ENCODE measurements around the gene LRRC8B. TPM values are rescaled to one million over a fixed set of nuclear protein-coding genes. Genes with fewer than 3 reads are reported as not detected.

The LRRC8B gene
- total and polyA plus RNA-seq, 9 donors: 1.2 to 9.3 (median 6.8) TPM

DNA sequence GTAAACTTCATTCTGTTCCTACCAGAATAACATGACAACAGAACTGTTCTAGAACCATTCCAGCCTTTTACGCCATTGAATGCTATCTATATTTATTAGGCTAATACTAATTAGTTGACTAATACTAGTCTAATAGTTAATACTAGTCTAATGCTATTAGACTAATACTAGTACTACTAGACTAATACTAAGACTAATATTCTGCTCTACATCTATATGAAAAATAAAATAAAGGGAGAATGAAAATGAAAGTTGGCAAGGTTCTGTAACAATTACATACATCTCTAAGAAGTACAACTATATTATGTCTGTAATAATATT lies 40.9 kb upstream of the LRRC8B start:
- Histone ChIP-seq H3K36me3 (no peaks in the 10 kb centered on the region), H3K27ac (no peak overlapping the region), H3K9me3 (no peaks in the 10 kb centered on the region), H3K27me3 (no peaks in the 10 kb centered on the region), H3K4me3 (no peak overlapping the region), H3K4me1 (ENCODE audit: insufficient read depth) (no peaks in the 10 kb centered on the region)
- 96 to 98% (median 98%) methylated on average over 1 of the region's 1 CpG for WGBS, 3 donors
- intact Hi-C loops (cut with DNase I): loop anchor here in 3 of 4 donors (2.0 to 10.0 kb wide), 4 partner anchors 111 to 281 kb away; partner anchors contain the start of gene LRRC8C (in 1 of the 3)
- TF ChIP-seq, protein P1, sequence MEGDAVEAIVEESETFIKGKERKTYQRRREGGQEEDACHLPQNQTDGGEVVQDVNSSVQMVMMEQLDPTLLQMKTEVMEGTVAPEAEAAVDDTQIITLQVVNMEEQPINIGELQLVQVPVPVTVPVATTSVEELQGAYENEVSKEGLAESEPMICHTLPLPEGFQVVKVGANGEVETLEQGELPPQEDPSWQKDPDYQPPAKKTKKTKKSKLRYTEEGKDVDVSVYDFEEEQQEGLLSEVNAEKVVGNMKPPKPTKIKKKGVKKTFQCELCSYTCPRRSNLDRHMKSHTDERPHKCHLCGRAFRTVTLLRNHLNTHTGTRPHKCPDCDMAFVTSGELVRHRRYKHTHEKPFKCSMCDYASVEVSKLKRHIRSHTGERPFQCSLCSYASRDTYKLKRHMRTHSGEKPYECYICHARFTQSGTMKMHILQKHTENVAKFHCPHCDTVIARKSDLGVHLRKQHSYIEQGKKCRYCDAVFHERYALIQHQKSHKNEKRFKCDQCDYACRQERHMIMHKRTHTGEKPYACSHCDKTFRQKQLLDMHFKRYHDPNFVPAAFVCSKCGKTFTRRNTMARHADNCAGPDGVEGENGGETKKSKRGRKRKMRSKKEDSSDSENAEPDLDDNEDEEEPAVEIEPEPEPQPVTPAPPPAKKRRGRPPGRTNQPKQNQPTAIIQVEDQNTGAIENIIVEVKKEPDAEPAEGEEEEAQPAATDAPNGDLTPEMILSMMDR (IDR thresholded peaks at IDR 0.05): no peak
- TF ChIP-seq EP300 (IDR thresholded peaks at IDR 0.05): no peak
- no peak for TF ChIP-seq POLR2A (IDR thresholded peaks at IDR 0.05)
- no peak for DNase-seq

DNA sequence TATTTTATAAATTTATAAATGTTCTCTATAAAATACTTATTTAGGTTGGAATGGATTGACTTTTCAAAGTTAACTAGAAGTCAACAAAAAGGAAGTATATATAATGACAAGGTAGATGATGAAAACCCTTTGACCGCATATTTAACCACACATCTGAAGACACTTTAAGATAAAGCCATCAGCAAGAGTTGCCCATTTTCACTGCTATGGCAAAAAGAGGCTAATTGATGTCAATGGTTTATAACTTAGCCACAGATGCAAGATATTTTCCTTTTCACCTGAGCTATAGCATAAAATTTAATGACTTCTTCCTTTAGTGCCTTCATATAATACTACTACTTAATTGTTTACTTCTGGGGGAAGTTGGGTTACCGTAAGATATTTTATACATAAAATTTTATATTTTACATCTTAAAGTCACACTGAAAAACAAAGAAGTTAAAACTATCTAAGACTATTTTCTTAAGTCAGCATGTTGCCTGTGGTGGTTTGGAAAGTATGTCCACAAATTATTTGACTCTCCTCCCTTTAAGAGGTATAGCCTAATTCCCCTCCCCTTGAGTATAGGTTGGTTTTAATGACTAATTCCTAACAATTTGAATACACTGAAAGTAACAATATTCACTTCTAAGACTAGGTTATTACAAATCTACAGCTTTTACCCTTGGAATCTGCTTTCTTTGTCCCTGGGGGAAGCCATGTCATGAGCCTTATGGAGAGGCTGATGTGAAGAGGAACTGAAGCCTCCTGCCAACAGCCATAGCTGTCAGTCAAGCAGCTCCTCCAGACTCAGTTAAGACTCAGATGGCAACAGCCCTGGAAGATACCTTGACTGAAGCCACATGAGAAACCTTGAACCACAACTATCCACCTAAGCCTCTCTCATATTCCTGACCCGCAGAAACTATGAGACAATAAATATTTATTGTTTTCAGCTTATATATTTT lies 40.3 kb upstream of the LRRC8B start:
- intact Hi-C loops (cut with DNase I): loop anchor here in 3 of 4 donors (10.0 kb wide), 3 partner anchors 110 to 280 kb away; partner anchors contain the start of gene LRRC8C (in 1 of the 3)
- H3K4me3 ChIP-seq: no peak overlapping the region
- TF ChIP-seq, protein P1 (IDR thresholded peaks at IDR 0.05): no peak
- no peak for TF ChIP-seq POLR2A (IDR thresholded peaks at IDR 0.05)
- no peak for TF ChIP-seq EP300 (IDR thresholded peaks at IDR 0.05)
- no peak for DNase-seq
- H3K27me3 ChIP-seq: no peaks in the 10 kb centered on the region
- 55 to 60% (median 60%) methylated on average over 3 of the region's 3 CpGs for WGBS, 3 donors
- H3K9me3 ChIP-seq: no peaks in the 10 kb centered on the region
- H3K4me1 ChIP-seq (ENCODE audit: insufficient read depth): no peaks in the 10 kb centered on the region
- H3K36me3 ChIP-seq: no peaks in the 10 kb centered on the region
- H3K27ac ChIP-seq: no peak overlapping the region

DNA sequence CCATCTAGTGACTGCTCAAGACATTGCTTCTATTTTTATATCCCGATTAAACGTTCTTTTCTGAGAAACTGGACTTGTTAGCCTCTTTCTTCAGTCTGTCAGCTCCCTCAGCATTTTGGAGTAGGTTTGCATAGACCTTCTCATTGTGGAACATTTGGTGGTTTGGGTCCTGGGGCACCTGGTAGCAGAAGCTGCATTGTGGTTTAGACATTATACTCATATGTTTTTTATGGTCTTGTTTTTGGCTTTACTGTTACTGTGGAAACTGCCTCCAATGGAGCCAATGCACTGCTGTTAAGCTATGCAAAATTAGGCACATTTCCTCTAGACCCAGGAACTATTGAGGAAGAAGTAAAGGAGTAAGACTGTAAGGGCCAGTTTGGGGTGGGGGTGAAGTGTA lies 36.7 kb upstream of the LRRC8B start:
- H3K9me3 ChIP-seq: no peaks in the 10 kb centered on the region
- WGBS, 3 donors: 24 to 46% (median 29%) methylated on average over 2 of the region's 2 CpGs
- intact Hi-C loops (cut with DNase I): loop anchor here in 3 of 4 donors (10.0 kb wide), 3 partner anchors 107 to 277 kb away; partner anchors contain the start of gene LRRC8C (in 1 of the 3)

DNA sequence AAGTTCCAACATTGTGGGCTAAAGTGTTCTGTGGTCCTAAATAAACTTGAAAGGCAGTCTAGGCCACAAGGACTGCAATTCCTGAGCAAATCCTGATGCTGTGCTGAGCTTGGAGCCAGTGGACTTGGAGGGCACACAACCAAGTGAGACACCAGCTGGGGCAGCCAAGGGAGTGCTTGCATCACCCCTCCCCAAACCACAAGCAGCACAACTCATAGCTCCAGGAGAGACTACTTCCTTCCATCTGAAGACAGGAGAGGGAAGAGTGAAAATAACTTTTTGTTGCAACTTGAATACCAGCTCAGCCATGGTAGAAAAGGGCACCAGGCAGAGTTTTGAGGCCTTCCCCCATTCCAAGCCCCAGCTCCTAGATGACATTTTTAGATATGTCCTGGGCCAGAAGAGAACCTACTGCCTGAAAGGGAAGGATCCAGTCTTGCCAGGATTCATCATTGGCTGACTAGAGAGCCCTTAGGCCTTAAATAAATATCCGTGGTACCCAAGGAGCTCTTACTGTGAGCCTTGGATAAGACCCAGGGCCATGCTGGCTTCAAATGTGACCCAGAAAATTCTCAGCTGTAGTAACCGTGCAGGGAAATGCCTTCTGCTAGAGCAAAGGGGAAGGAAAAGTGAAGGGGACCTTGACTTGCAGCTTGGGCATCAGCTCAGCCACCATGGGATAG lies 35.4 kb upstream of the LRRC8B start:
- Histone ChIP-seq H3K36me3 (no peaks in the 10 kb centered on the region), H3K27ac (no peak overlapping the region), H3K4me1 (ENCODE audit: insufficient read depth) (no peaks in the 10 kb centered on the region), H3K9me3 (no peaks in the 10 kb centered on the region), H3K4me3 (no peak overlapping the region), H3K27me3 (no peaks in the 10 kb centered on the region)
- intact Hi-C loops (cut with DNase I): loop anchor here in 3 of 4 donors (10.0 kb wide), 3 partner anchors 106 to 276 kb away; partner anchors contain the start of gene LRRC8C (in 1 of the 3)
- TF ChIP-seq EP300 (IDR thresholded peaks at IDR 0.05) (no peak), POLR2A (IDR thresholded peaks at IDR 0.05) (no peak)
- TF ChIP-seq, protein P1 (IDR thresholded peaks at IDR 0.05): no peak
- no peak for DNase-seq
- WGBS, 3 donors: 75 to 86% (median 84%) methylated on average over 2 of the region's 2 CpGs

More for the DNA sequence above, 36.7 kb upstream of the LRRC8B start:
- TF ChIP-seq EP300 (IDR thresholded peaks at IDR 0.05) (no peak), POLR2A (IDR thresholded peaks at IDR 0.05) (no peak)
- TF ChIP-seq, protein P1 (IDR thresholded peaks at IDR 0.05): no peak
- Histone ChIP-seq H3K4me1 (ENCODE audit: insufficient read depth) (no peaks in the 10 kb centered on the region), H3K27ac (no peak overlapping the region), H3K36me3 (no peaks in the 10 kb centered on the region), H3K4me3 (no peak overlapping the region), H3K27me3 (no peaks in the 10 kb centered on the region)
- no peak for DNase-seq

Data from ovary (tissue), 9 donors.